Fibroblast of lung (primary cell): ENCODE results near the gene CALN1. TPM values are rescaled to one million over a fixed set of nuclear protein-coding genes. Genes with fewer than 3 reads are reported as not detected.

ENCODE experiments used
- DNase-seq, 2 donors: peaks; one replicate each; pipeline versions ENCODE4 v3.0.0 to v3.0.0-alpha.2; 2010; ENCODE audit warnings: low read depth in 2 of 2
- H2AFZ ChIP-seq: 2 replicates; pipeline ENCODE4 v1.5.1; 2012; ENCODE audit warnings: low read length, control low read depth, inconsistent platforms
- H3K27ac ChIP-seq: 2 replicates; pipeline ENCODE4 v1.5.1; 2011; ENCODE audit warnings: low read length, control low read depth; ENCODE audit not compliant: insufficient read depth
- H3K27me3 ChIP-seq: 2 replicates; pipeline ENCODE4 v1.5.1; 2011; ENCODE audit warnings: mild to moderate bottlenecking, low read length; ENCODE audit not compliant: control insufficient read depth, insufficient read depth
- H3K36me3 ChIP-seq: 2 replicates; pipeline ENCODE4 v1.5.1; 2011; ENCODE audit warnings: low read length; ENCODE audit not compliant: control insufficient read depth, insufficient read depth
- H3K4me1 ChIP-seq: 2 replicates; pipeline ENCODE4 v1.5.1; 2011; ENCODE audit warnings: low read length; ENCODE audit not compliant: control insufficient read depth, insufficient read depth; ENCODE audit errors: extremely low read depth
- H3K4me2 ChIP-seq: 2 replicates; pipeline ENCODE4 v1.5.1; 2011; ENCODE audit warnings: low read length, control low read depth; ENCODE audit not compliant: insufficient read depth; ENCODE audit errors: extremely low read depth
- H3K4me3 ChIP-seq, 4 experiments: fragments of 200-600 bp in 1 of 4; sonication (generic) in 1 of 4; replicated peaks in 1 of 4; 2 replicates each; pipeline ENCODE4 v1.5.1; 2011 to 2016; ENCODE audit warnings: low read length in 4 of 4, low read depth in 3 of 4, mild to moderate bottlenecking in 3 of 4, control low read depth in 2 of 4, inconsistent platforms in 1 of 4, mixed read lengths in 1 of 4; ENCODE audit not compliant: insufficient read depth in 1 of 4; ENCODE audit errors: control extremely low read depth in 1 of 4
- H3K79me2 ChIP-seq: 2 replicates; pipeline ENCODE4 v1.5.1; 2012; ENCODE audit warnings: mild to moderate bottlenecking, low read length, inconsistent platforms; ENCODE audit not compliant: control insufficient read depth, insufficient read depth
- H3K9ac ChIP-seq: 2 replicates; pipeline ENCODE4 v1.5.1; 2011; ENCODE audit warnings: mild to moderate bottlenecking, low read length, control low read depth; ENCODE audit not compliant: insufficient read depth
- H3K9me3 ChIP-seq: 2 replicates; pipeline ENCODE4 v1.5.1; 2012; ENCODE audit warnings: low read depth, low read length; ENCODE audit not compliant: control insufficient read depth, insufficient read depth
- H4K20me1 ChIP-seq: 2 replicates; pipeline ENCODE4 v1.5.1; 2011; ENCODE audit warnings: low read length; ENCODE audit not compliant: control insufficient read depth, insufficient read depth; ENCODE audit errors: extremely low read depth
- CTCF ChIP-seq, 2 donors: IDR thresholded peaks in 1 of 2; conservative IDR thresholded peaks in 1 of 2; 1 replicate in 1 of 2; 2 replicates in 1 of 2; pipeline ENCODE4 v1.5.1; 2011 to 2012; ENCODE audit warnings: low read length in 2 of 2, control low read depth in 1 of 2, inconsistent platforms in 1 of 2, low read depth in 1 of 2, mild to moderate bottlenecking in 1 of 2
- EZH2 ChIP-seq: IDR thresholded peaks from 2 replicates; pipeline ENCODE4 v1.5.1; 2012; ENCODE audit warnings: low read length, control low read depth, mild to moderate bottlenecking; ENCODE audit errors: missing control alignments
- polyA plus RNA-seq, 2 donors: library from polyadenylated mRNA; depleted of rRNA in 1 of 2; stranded (reverse) in 1 of 2; unstranded in 1 of 2; fragments of >200 nt; gene quantifications; 2 replicates each; pipeline ENCODE4 v1.2.1, GENCODE V29; 2011 to 2012; ENCODE audit warnings: missing spikeins in 1 of 2
- total RNA-seq: library from RNA; depleted of rRNA; stranded (reverse); fragments of >200 nt; gene quantifications from 2 replicates; pipeline ENCODE4 v1.2.1, GENCODE V29; 2014

The CALN1 gene
- total and polyA plus RNA-seq, 2 donors (not counting 1 experiment from before 2014, with no cell fraction given), result not detected

DNA sequence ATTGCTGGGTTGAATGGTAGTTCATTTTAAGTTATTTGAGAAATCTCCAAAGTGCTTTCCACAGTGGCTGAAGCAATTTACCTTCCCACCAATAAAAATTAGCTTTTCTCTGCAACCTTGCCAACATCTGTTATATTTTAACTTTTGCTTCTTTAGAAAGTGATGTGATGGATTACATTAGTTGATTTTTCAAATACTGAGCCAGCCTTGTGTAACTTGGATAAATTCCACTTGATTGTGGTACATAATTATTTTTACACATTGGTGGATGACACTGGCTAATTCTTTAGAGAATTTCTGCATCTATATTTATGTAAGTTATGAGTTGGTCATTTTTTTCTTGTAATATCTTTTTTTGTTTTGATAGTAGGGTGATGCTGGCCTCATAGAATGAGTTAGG is 646.1 kb downstream of the CALN1 start:
- Histone ChIP-seq H3K4me1 (no peaks in the 10 kb centered on the region), H3K4me3 (no peak overlapping the region), H3K9me3 (no peaks in the 10 kb centered on the region), H3K27ac (no peak overlapping the region), H3K4me2 (no peak overlapping the region), H3K36me3 (no peaks in the 10 kb centered on the region), H2AFZ (no peak overlapping the region), H3K27me3 (no peaks in the 10 kb centered on the region), H4K20me1 (no peaks in the 10 kb centered on the region), H3K79me2 (no peaks in the 10 kb centered on the region), H3K9ac (no peak overlapping the region)
- TF ChIP-seq CTCF (conservative IDR thresholded peaks at IDR 0.05 in 1 of 2, IDR thresholded peaks at IDR 0.05 in 1 of 2; ENCODE audit: low read depth in 1 of 2, low read length in 2 of 2) (no peak), EZH2 (no peak)
- peak in 1 of 2 donors; percentile 33 for DNase-seq

DNA sequence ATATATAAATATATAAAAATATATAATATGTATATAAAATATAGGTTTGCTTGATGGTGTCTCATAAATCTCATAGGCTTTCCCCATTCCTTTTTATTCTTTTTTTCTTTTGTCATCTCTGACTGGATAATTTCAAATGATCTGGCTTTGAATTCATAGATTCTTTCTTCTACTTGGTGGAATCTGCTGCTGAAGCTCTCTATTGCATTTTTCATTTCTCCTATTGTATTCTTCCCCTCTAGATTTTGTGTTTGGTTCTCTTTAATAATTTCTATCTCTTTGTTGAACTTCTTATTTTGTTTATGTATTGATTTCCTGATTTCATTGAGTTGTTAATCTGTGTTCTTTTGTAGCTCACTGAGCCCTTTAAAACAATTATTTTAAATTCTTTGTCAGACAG is 650.8 kb downstream of the CALN1 start:
- Histone ChIP-seq H3K4me3 (no peak overlapping the region), H3K27ac (no peak overlapping the region), H3K36me3 (no peaks in the 10 kb centered on the region), H3K4me2 (no peak overlapping the region), H3K27me3 (no peaks in the 10 kb centered on the region), H3K4me1 (no peaks in the 10 kb centered on the region), H3K9me3 (no peaks in the 10 kb centered on the region), H4K20me1 (no peaks in the 10 kb centered on the region), H3K9ac (no peak overlapping the region), H3K79me2 (no peaks in the 10 kb centered on the region), H2AFZ (no peak overlapping the region)
- TF ChIP-seq EZH2 (no peak), CTCF (conservative IDR thresholded peaks at IDR 0.05 in 1 of 2, IDR thresholded peaks at IDR 0.05 in 1 of 2; ENCODE audit: low read depth in 1 of 2, low read length in 2 of 2) (no peak)
- no peak for DNase-seq

- Histone ChIP-seq H4K20me1 (no peaks in the 10 kb centered on the region), H3K9ac (no peak overlapping the region), H3K36me3 (no peaks in the 10 kb centered on the region), H3K4me1 (no peaks in the 10 kb centered on the region), H3K9me3 (no peaks in the 10 kb centered on the region), H3K27ac (no peak overlapping the region), H3K79me2 (no peaks in the 10 kb centered on the region), H3K4me2 (no peak overlapping the region), H3K4me3 (no peak overlapping the region), H3K27me3 (no peaks in the 10 kb centered on the region), H2AFZ (no peak overlapping the region)
- no peak for DNase-seq
- TF ChIP-seq CTCF (conservative IDR thresholded peaks at IDR 0.05 in 1 of 2, IDR thresholded peaks at IDR 0.05 in 1 of 2; ENCODE audit: low read depth in 1 of 2, low read length in 2 of 2) (no peak), EZH2 (no peak)
Observed at GRCh38 chr7:71754828-71755227, 657.3 kb downstream of the CALN1 start.
